Fibroblast of the aortic adventitia (primary cell): Measurements from ENCODE around the gene SORBS1. TPM values are rescaled to one million over a fixed set of nuclear protein-coding genes. Genes with fewer than 3 reads are reported as not detected.

Experiments
- DNase-seq: peaks from one replicate; pipeline ENCODE4 v3.0.0-alpha.2; 2010; ENCODE audit warnings: low read depth
- H3K4me3 ChIP-seq: 2 replicates; pipeline ENCODE4 v1.5.1; 2011; ENCODE audit warnings: low read depth, mild to moderate bottlenecking, control low read depth, low read length, moderate library complexity
- total RNA-seq: library from RNA; depleted of rRNA; stranded (reverse); fragments of >200 nt; gene quantifications from 2 replicates; pipeline ENCODE4 v1.2.3, GENCODE V29; 2012; ENCODE audit warnings: low replicate concordance
- TF ChIP-seq, protein P1 (sequence below): IDR thresholded peaks from 2 replicates; pipeline ENCODE4 v1.5.1; 2011; ENCODE audit warnings: mild to moderate bottlenecking, low read length, control low read depth, inconsistent platforms; ENCODE audit not compliant: insufficient read depth

Gene SORBS1
- total RNA-seq, 1 donor, result 0.36 TPM

DNA sequence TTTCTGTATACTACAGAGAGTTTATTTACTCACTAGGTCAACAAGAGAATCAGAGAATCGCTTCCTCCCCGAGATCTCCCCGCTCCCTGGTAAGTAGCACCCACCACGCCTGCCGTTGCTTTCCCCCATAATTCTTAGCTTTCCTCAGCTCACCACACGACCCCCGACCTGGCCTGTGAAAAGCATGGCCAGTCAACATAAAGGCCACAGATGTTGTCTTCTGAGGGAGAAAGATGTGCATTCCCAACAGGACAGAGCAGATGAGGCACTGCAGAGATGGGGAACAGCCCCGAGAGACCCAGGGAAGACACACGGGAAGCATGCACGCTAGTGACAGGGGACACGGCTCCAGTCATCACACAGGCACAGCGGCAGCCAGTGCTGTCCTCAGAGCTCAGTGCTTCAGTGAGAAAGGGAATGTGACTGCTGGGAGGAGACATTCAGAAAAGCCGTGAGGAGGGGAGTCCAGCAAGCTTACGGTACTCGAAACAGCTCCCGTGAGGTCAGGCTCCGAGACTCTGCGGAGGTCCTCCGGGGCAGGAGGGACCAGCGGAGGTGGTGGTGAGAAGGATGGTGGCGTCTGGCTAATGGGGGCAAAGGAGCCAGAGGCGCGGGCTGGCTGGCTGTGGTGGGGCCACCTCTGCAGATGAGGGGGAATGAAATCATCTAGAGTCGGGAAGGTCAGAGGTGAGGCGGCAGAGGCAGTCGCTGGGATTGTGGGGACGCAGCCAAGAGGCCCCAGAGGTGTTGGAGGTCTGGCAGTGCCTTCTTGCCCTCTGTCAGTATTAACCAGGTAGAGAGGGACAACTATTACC, 146.9 kb downstream of the SORBS1 start:
- TF ChIP-seq, protein P1, sequence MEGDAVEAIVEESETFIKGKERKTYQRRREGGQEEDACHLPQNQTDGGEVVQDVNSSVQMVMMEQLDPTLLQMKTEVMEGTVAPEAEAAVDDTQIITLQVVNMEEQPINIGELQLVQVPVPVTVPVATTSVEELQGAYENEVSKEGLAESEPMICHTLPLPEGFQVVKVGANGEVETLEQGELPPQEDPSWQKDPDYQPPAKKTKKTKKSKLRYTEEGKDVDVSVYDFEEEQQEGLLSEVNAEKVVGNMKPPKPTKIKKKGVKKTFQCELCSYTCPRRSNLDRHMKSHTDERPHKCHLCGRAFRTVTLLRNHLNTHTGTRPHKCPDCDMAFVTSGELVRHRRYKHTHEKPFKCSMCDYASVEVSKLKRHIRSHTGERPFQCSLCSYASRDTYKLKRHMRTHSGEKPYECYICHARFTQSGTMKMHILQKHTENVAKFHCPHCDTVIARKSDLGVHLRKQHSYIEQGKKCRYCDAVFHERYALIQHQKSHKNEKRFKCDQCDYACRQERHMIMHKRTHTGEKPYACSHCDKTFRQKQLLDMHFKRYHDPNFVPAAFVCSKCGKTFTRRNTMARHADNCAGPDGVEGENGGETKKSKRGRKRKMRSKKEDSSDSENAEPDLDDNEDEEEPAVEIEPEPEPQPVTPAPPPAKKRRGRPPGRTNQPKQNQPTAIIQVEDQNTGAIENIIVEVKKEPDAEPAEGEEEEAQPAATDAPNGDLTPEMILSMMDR, result no peak
- DNase-seq, result no peak
- H3K4me3 ChIP-seq, result no peak overlapping the region

DNA sequence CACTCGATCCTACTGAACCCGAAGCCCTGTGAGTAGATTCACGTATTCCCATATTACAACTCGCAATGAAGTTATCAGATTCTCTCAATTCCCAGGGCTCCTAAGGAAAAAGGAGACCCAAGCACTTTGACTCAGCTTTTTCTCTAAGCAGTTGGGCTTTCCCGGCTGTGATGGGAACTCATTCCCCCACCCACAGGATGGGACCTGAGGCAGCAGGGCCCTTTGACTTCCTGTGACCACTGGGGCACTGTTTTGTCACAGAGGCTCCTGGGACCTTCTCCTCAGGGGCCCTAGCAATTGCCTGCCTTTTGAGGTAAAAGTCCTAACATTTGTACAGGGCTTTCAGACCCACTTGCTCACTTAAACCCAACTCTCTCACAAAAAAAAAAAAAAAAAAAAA, 147.6 kb downstream of the SORBS1 start:
- DNase-seq, result no peak

DNA sequence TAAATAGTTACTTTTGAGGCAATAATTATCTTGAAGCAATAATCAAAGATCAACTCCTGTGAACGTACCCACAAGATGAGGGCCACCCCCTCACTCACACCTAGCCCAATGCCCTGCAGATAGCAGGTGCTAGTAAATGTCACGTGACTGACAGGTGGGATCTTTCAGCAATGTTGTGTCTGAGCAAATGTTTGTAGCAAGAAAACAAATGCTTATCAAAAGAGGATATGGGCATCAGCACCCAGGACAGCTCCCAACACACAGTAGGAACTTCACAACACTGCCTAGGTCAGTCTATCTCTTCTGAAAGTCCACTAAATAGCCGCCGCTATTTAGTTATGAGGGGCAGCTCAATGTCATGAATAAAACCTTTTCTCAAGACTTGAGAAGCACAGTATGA, 149.5 kb downstream of the SORBS1 start:
- TF ChIP-seq, protein P1, result no peak
- no peak for DNase-seq
- H3K4me3 ChIP-seq, result no peak overlapping the region

More for the DNA sequence above, 147.6 kb downstream of the SORBS1 start:
- H3K4me3 ChIP-seq, result no peak overlapping the region
- TF ChIP-seq, protein P1, result no peak

DNA sequence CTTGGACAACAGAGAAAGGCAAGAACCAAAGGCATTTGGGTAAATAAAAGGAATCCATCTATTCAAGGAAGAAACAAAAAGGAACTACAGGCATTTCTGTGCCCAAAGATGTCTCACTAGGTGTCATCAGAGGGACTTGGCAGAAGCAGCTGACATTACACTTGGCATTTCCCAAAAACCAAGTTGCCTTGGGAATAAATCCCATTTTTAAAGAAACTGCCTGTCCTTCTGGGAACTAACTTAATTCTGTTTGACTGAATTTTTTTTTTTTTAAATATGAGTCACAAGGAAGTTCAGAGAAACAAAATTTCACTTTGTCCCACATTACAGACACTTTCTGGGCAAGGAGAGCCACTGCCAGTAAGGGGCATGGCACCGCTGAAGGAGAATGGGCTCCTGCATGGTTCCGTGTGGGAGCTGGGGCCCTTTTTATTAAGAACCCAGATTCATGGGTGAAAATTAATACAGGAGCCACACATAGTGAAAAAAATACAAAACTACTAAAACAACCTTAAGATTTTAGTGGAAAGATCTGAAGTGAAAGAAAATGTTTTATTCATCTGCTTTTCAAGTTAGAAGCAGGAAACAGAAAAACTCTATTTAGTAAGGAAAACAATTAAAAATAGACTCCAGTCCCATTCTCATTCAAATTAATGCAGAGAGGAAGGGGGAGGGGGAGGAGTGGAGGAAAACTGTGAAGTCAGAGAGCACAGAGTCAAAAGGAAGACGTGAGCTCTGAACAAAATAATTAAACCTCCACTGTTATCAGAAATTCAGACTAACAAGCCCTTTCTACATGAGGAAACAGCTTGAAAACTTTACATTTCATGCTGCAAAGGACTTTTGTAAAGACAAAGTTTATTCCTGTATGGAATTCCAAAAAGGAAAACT, 151.9 kb downstream of the SORBS1 start:
- DNase-seq, result no peak
- H3K4me3 ChIP-seq, result no peak overlapping the region
- TF ChIP-seq, protein P1, result no peak

DNA sequence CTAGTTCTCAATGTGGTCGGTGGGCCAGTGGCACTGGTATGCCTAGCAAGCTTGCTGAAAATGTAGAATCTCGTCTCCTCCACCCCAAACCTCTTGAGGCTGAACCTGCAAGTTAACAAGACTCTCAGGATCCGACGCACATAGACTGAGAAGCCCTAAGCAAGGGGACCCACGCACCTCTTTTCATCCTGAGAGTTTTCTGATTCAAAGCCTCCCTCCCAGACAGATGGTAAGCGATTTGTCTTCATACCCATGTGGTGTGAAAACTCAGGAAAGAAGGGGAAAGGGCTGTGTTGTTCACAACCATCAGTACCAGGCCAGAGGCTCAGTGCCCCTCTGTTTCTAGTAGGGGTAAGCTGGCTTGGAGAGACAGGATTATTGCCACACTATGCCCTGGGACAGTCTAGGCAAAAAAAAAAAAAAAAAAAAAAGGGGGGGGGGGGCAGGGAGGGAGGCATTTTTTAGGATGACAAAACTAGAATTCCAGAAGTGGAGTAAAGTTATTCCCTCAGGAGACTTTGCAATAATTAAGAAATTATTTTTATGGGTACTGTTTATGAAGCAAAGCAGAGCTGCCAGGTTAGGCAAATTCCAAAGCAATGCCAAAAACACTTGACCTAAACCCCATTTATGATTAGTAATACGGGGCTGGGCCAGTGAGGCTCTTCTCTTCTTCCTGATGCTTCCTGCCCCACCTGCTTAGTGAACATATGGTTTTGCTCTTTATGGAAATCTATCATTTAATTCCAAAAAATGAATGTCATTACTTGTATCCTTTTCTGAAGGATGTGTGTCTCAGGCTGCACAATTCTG, 152.8 kb downstream of the SORBS1 start:
- TF ChIP-seq, protein P1, result no peak
- no peak overlapping the region for H3K4me3 ChIP-seq
- no peak for DNase-seq

DNA sequence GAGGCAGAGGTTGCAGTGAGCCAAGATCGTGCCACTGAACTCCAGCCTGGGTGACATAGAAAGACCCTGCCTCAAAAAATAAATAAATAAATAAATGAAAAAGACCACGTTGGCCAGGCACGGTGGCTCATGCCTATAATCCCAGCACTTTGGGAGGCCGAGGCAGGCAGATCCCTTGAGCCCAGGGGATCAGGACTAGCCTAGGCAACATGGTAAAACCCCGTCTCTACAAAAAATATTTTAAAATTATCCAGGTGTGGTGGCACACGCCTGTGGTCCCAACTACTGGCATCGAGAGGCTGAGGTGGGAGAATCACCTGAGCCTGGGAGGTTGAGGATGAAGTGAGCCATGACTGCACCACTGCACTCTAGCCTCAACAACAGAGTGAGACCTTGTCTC, 153.6 kb downstream of the SORBS1 start:
- no peak for DNase-seq
- TF ChIP-seq, protein P1, result no peak

More for the DNA sequence above, 153.6 kb downstream of the SORBS1 start:
- no peak overlapping the region for H3K4me3 ChIP-seq
